HG03575 (cell line): ENCODE measurements around the gene MPP7.
A peak's percentile ranks its signal among the peaks of the same experiment; 100 is the strongest.
"Not testable (repeated sequence)": the region's sequence is repeated elsewhere in the genome, so short reads cannot be mapped to it uniquely, and the experiment has no call there.

ENCODE experiments used
- ATAC-seq: cut with Tn5 transposase; IDR thresholded peaks from one replicate; pipeline ENCODE4 v1.9.1; 2021; ENCODE audit not compliant: unreplicated experiment, insufficient number of reproducible peaks, low FRiP score; ENCODE audit errors: extremely low read depth

MPP7 gene

DNA sequence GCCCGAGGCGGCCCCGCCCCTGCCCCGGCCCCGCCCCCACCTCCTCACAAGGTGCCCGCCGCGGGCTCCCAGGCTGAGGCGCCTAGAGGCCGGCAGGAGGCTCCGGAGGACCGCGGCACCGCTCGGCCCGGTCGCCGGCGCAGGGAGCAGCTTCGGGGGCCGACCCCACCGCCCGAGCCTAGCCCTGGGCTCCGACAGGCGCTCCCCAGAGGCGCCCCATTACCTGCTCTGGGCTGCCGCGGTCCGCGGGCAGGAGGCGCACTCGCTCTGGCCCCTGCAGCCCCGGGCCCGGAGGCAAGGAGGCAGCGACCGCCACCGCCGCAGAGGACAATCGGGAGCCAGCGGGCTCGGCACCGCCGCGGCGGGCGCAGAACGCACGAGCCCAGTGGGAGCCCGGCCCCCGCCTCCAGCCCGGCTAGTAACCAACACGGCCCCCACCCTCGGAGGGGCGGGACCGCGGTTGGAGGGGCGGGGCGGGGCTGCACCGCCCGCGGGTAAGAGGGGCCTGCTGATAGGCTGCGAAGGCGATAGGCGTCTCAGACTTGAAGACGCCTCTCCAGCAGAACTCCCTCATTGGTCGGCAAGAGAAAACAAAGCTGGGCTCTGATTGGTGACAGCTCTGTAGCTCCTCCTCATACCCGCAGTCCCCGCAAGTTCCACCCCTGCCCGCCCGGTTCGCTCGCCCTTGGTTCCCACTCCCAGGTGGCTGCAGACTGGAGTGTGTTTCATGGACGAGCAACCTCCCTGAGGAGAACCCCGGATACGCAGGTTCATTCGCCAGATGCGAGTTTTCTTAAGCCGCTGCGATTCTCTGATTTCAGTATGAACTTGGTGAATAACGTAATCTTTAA is at the start of gene MPP7:
TSS of gene MPP7 (minus strand) at position 427 of the 851 bp plus-strand sequence. CDS start 64,460 bp downstream, outside the sequence.
- ATAC-seq: peak; percentile 99

- ATAC-seq: no peak
Measured at GRCh38 chr10:28349892-28350291, 47.0 kb upstream of the MPP7 start.

- no peak for ATAC-seq
Measured at GRCh38 chr10:28343987-28344895, 41.4 kb upstream of the MPP7 start.

DNA sequence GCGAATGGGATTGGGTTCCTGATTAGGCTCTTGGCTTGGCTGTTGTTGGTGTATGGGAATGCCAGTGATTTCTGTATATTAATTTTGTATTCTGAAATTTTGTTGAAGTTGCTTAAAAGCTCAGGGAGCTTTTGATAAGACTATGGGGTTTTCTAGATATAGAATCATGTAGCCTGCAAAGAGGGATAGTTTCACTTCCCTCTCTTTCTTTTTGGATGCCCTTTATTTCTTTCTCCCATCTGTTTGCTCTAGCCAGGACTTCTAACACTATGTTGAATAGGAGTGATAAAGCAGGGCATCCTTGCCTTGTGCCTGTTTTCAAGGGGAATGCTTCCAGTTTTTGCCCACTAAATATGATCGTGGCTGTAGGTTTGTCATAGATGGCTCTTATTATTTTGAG is 40.4 kb upstream of the MPP7 start:
- no peak for ATAC-seq

- not testable (repeated sequence) for ATAC-seq
Measured at GRCh38 chr10:28341679-28342078, 38.8 kb upstream of the MPP7 start.

GRCh38 chr10:28332726-28333125 is 29.9 kb upstream of the MPP7 start:
- ATAC-seq: no peak

- no peak for ATAC-seq
Measured at GRCh38 chr10:28331841-28332240, 29.0 kb upstream of the MPP7 start.

DNA sequence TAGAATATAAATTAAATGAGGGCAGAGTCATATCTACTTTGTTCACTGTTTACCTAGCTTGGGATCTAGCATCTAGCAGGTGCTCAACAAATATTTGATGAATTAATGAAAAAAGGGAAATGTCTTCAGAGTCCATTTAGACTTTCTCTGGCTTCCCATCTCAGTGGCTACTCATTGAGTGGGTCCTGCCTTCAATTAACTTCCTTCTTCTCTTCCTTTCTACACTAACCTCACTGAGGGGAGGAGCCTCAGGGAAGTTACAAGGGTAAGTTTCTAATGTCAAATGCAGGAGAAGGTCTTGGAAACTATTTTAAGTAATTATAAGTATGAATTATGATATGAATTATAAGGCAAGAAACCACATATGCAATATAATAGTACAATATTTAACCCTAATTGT is 28.2 kb upstream of the MPP7 start:
- no peak for ATAC-seq

GRCh38 chr10:28328346-28328745 is 25.5 kb upstream of the MPP7 start:
- ATAC-seq: no peak

DNA sequence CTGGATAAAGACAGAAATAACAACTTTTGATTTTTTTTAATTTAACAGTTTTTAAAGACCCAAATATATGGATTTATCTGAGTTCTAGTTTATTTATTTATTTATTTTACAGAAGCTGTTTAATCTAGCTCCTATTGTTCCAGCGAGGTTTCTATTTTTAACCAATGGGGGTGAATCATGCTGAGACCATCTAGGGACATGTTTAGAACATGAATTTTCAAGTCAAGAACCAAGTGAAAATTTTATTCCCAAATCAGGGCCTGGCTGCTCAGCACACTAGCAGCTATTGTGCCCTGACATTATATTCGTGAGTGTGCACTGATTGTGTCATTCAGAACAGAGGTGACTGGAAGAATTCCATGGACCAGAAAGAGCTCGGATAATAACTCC is 24.6 kb upstream of the MPP7 start:
- no peak for ATAC-seq

GRCh38 chr10:28326516-28327490 is 23.9 kb upstream of the MPP7 start:
- no peak for ATAC-seq

- ATAC-seq: no peak
Measured at GRCh38 chr10:28320799-28321198, 17.9 kb upstream of the MPP7 start.

DNA sequence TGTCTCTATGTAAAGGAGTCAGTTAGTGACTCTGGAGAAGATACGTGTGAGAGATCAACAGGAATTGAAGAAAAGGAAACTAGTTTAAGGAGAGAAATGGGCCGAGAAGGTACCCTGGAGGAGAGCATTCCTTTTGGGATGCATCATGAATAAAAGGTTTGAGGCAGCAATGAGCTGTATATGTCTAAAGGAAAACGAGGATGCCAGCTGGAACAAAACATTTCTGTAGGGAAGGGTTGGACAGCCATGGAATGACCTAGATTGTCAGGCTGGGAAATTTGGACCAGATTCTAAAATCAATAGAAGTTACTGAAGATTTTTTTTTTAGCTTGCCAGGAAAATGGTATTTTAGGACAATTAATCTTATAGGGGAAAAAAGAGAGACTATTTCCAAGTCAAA is 17.2 kb upstream of the MPP7 start:
- no peak for ATAC-seq

DNA sequence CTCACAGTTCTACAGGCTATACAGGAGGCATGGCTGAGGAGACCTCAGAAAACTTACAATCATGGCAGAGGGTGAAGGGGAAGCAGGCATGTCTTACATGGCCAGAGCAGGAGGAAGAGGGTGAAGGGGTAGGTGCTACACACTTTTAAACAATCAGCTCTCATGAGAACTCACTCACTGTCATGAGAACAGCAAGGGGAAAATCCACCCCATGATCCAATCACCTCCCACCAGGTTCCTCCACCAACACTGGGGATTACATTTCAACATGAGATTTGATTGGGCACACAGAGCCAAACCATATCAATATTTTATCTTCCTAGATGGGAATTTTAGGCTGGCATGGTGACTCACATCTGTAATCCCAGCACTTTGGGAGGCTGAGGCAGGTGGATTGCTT is 16.2 kb upstream of the MPP7 start:
- not testable (repeated sequence) for ATAC-seq

DNA sequence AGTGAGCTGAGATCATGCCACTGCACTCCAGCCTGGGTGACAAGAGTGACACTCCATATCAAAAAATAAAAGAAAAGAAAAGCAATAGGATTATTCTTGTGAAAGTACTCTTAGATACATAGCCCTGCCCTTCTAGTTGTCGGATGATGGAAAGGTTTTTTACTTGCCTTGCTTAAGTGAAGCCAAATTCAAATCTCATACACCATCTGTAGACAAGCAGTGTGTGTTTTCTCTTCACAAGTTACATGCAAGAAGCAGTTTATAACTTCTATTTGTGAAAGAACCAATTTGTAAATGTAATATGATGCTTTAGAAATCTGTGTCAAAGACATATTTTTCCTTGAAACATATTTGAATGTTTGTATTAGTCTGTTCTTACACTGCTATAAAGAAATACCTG is 15.8 kb upstream of the MPP7 start:
- ATAC-seq: no peak

- ATAC-seq: no peak
Measured at GRCh38 chr10:28317760-28318159, 14.9 kb upstream of the MPP7 start.

DNA sequence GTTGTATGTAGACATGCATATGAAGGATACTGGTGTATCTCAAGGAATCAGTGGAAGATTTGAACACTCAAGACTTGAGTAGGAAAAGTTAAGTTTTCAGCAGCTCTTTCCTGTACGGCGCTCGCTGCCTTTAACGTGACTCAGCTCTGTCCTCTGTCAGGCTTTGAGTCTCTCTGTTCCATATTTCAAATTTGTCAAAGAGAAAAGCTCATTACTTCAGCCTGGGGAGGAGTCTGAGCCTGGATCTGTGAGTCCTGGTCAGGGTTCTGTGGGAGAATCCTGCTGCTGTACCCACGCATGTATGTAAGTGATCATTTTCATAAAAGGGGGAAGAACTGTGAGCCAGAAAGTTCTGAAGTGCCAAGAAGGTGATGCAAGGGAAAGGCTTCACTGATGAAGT is 13.8 kb upstream of the MPP7 start:
- ATAC-seq: no peak

GRCh38 chr10:28315140-28315539 is 12.3 kb upstream of the MPP7 start:
- no peak for ATAC-seq

GRCh38 chr10:28314211-28314610 is 11.3 kb upstream of the MPP7 start:
- no peak for ATAC-seq
